Panc1 (cell line): ENCODE data around the gene C6orf163. TPM values are rescaled to one million over a fixed set of nuclear protein-coding genes. Genes with fewer than 3 reads are reported as not detected.
A peak's percentile ranks its signal among the peaks of the same experiment; 100 is the strongest.

Experiments used
- ATAC-seq: fragments of 200-7000 bp; cut with Tn5 transposase; 2 replicates; pipeline ENCODE4 v1.9.1; 2020; ENCODE audit warnings: mild to moderate bottlenecking, moderate library complexity
- BruUV-seq: library from RNA; stranded (reverse); fragments of 400-500 nt; replicated peaks from 2 replicates; lab custom pipeline; 2021; lab: Mats Ljungman, UMichigan
- CTCF ChIA-PET: fragments of 300-600 bp; sonication (Branson Sonifier 250); formaldehyde crosslinking; loops from one replicate; lab custom pipeline; 2022; ENCODE audit warnings: antibody characterized with exemption; lab: Charles Lee
- POLR2A ChIA-PET: fragments of 300-600 bp; sonication (Branson Sonifier 250); formaldehyde crosslinking; loops from one replicate; lab custom pipeline; 2022; ENCODE audit warnings: antibody characterized with exemption; lab: Charles Lee
- DNase-seq: peaks from one replicate; pipeline ENCODE4 v3.0.0-alpha.2; 2010; ENCODE audit warnings: low read depth, low spot score
- H3K27ac ChIP-seq: 2 replicates; pipeline ENCODE4 v1.5.1; 2011; ENCODE audit warnings: mild to moderate bottlenecking, low read length, inconsistent platforms
- H3K27me3 ChIP-seq: fragments of 200-500 bp; sonication (Bioruptor generic); 2 replicates; pipeline ENCODE4 v1.6.0; 2014; ENCODE audit warnings: low read length, inconsistent platforms; ENCODE audit not compliant: control insufficient read depth, insufficient read depth
- H3K36me3 ChIP-seq: fragments of 200-500 bp; sonication (Bioruptor generic); 2 replicates; pipeline ENCODE4 v1.5.1; 2014; ENCODE audit warnings: inconsistent platforms, mild to moderate bottlenecking, low read length, moderate library complexity; ENCODE audit not compliant: control insufficient read depth, insufficient read depth
- H3K4me1 ChIP-seq: 2 replicates; pipeline ENCODE4 v1.5.1; 2011; ENCODE audit warnings: inconsistent platforms, mild to moderate bottlenecking, low read length, moderate library complexity; ENCODE audit not compliant: control insufficient read depth, insufficient read depth
- H3K4me3 ChIP-seq, 2 experiments: 2 replicates each; pipeline ENCODE4 v1.5.1; 2011 to 2012; ENCODE audit warnings: low read depth in 2 of 2, low read length in 2 of 2, mild to moderate bottlenecking in 2 of 2, inconsistent platforms in 1 of 2, moderate library complexity in 1 of 2
- H3K9me3 ChIP-seq: fragments of 200-500 bp; sonication (Bioruptor generic); 2 replicates; pipeline ENCODE4 v1.5.1; 2014; ENCODE audit warnings: low read depth, mild to moderate bottlenecking, inconsistent platforms, low read length, moderate library complexity; ENCODE audit not compliant: control insufficient read depth, insufficient read depth
- CTCF ChIP-seq: fragments of 450-650 bp; IDR thresholded peaks from 2 replicates; pipeline ENCODE4 v1.5.1; 2017; ENCODE audit warnings: mild to moderate bottlenecking
- POLR2AphosphoS5 ChIP-seq: IDR thresholded peaks from 2 replicates; pipeline ENCODE4 v1.6.1; 2012; ENCODE audit warnings: mild to moderate bottlenecking, low read depth, low read length, moderate library complexity
- SIN3A ChIP-seq: IDR thresholded peaks from 2 replicates; pipeline ENCODE4 v1.6.1; 2012; ENCODE audit warnings: low read depth, mild to moderate bottlenecking, low read length, moderate library complexity, borderline replicate concordance; ENCODE audit not compliant: insufficient read depth
- TCF7L2 ChIP-seq: IDR thresholded peaks from 2 replicates; pipeline ENCODE4 v1.6.1; 2011; ENCODE audit warnings: mild to moderate bottlenecking, low read depth, low read length, inconsistent platforms
- in situ Hi-C: cut with HindIII; loops from 2 replicates; pipeline ENCODE4 v1.10.0; 2016; ENCODE audit warnings: low sequenced_read_pairs, low pct_unique_long_range_greater_than_20kb
- intact Hi-C: fragments of 100-400 bp; cut with micrococcal nuclease; formaldehyde crosslinking; loops from one replicate; pipeline ENCODE4 v1.10.0; 2022; ENCODE audit not compliant: unreplicated experiment
- total RNA-seq: library from RNA; stranded (reverse); gene quantifications from one replicate; pipeline ENCODE4 v1.2.1, GENCODE V29; 2021; ENCODE audit not compliant: unreplicated experiment
- TF ChIP-seq, protein P1 (sequence below), 2 experiments: IDR thresholded peaks; 2 replicates each; pipeline ENCODE4 v1.6.1; 2011 to 2012; ENCODE audit warnings: low read depth in 2 of 2, control low read depth in 1 of 2, low read length in 1 of 2, mild to moderate bottlenecking in 1 of 2, moderate library complexity in 1 of 2; ENCODE audit not compliant: insufficient read depth in 1 of 2

Gene C6orf163
- total RNA-seq, 1 experiment from 2014 or later: 1.3 TPM

GRCh38 chr6:87384038-87384437 lies 39.4 kb downstream of the C6orf163 start:
- TF ChIP-seq POLR2AphosphoS5: no peak
- in situ Hi-C loops: no loop called here

GRCh38 chr6:87384449-87384848 lies 39.8 kb downstream of the C6orf163 start:
- DNase-seq (no peak), ATAC-seq (no peak)
- no TSS peak for BruUV-seq
- POLR2A ChIA-PET: no interaction called here
- CTCF ChIA-PET: no interaction called here
- H3K27ac ChIP-seq: no peak overlapping the region
- TF ChIP-seq SIN3A: no peak
- TF ChIP-seq TCF7L2: no peak
- no peak for TF ChIP-seq CTCF
- TF ChIP-seq POLR2AphosphoS5: no peak
- TF ChIP-seq, protein P1, sequence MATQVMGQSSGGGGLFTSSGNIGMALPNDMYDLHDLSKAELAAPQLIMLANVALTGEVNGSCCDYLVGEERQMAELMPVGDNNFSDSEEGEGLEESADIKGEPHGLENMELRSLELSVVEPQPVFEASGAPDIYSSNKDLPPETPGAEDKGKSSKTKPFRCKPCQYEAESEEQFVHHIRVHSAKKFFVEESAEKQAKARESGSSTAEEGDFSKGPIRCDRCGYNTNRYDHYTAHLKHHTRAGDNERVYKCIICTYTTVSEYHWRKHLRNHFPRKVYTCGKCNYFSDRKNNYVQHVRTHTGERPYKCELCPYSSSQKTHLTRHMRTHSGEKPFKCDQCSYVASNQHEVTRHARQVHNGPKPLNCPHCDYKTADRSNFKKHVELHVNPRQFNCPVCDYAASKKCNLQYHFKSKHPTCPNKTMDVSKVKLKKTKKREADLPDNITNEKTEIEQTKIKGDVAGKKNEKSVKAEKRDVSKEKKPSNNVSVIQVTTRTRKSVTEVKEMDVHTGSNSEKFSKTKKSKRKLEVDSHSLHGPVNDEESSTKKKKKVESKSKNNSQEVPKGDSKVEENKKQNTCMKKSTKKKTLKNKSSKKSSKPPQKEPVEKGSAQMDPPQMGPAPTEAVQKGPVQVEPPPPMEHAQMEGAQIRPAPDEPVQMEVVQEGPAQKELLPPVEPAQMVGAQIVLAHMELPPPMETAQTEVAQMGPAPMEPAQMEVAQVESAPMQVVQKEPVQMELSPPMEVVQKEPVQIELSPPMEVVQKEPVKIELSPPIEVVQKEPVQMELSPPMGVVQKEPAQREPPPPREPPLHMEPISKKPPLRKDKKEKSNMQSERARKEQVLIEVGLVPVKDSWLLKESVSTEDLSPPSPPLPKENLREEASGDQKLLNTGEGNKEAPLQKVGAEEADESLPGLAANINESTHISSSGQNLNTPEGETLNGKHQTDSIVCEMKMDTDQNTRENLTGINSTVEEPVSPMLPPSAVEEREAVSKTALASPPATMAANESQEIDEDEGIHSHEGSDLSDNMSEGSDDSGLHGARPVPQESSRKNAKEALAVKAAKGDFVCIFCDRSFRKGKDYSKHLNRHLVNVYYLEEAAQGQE (IDR thresholded peaks at IDR 0.05; ENCODE audit: insufficient read depth in 1 of 2, low read depth in 2 of 2, low read length in 1 of 2): no peak
- H3K36me3 ChIP-seq: no peaks in the 10 kb centered on the region; the same call in 1 of the 2 replicates
- in situ Hi-C loops (no loop called here), intact Hi-C loops (no loop called here)
- no peaks in the 10 kb centered on the region for H3K9me3 ChIP-seq
- H3K4me1 ChIP-seq: no peaks in the 10 kb centered on the region
- H3K4me3 ChIP-seq: no peak overlapping the region
- no peaks in the 10 kb centered on the region for H3K27me3 ChIP-seq

More at GRCh38 chr6:87384038-87384437, 39.4 kb downstream of the C6orf163 start:
- H3K4me3 ChIP-seq: no peak overlapping the region
- no peak for ATAC-seq
- H3K4me1 ChIP-seq: no peaks in the 10 kb centered on the region
- H3K27me3 ChIP-seq: no peaks in the 10 kb centered on the region
- no peaks in the 10 kb centered on the region; the same call in 1 of the 2 replicates for H3K36me3 ChIP-seq
- H3K27ac ChIP-seq: no peak overlapping the region
- DNase-seq: no peak
- CTCF ChIA-PET: no interaction called here
- POLR2A ChIA-PET: no interaction called here
- BruUV-seq: no TSS peak
- H3K9me3 ChIP-seq: no peaks in the 10 kb centered on the region
- intact Hi-C loops: no loop called here

DNA sequence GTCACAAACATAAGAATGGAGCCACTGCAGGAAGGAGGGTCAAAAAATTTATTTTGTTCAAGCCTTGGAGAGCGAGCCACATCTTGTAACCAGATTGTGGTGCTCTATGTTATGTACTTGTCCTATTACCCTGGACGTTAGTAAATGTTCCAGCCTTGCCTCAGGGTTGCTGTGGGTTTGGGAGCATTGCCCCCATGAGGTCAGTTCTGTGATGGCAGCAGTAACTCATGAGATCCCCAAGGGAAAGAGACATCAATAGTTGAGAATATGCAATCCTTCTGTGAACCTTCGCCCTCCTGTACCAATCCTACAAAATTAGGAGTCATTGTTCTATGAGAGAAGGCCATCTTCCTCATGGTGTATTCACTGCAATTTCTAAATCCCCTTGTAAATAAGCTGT lies 46.7 kb downstream of the C6orf163 start:
- Histone ChIP-seq H3K4me1 (no peaks in the 10 kb centered on the region), H3K27ac (no peak overlapping the region), H3K9me3 (no peaks in the 10 kb centered on the region), H3K27me3 (no peaks in the 10 kb centered on the region), H3K36me3 (no peaks in the 10 kb centered on the region), H3K4me3 (no peak overlapping the region)
- intact Hi-C loops: loop anchor here (5.0 kb wide), 3 partner anchors 114 to 324 kb away; no protein-coding TSS in a partner anchor
- in situ Hi-C loops: no loop called here
- ChIA-PET CTCF (no interaction called here), POLR2A (interaction anchor here (0.6 kb wide), 1 partner anchor 103 kb away, joined by 14 read pairs; no protein-coding TSS in a partner anchor)
- no TSS peak for BruUV-seq
- ATAC-seq (peak; percentile 84), DNase-seq (no peak)
- TF ChIP-seq POLR2AphosphoS5 (no peak), TCF7L2 (no peak), SIN3A (no peak), CTCF (peak; percentile 75)
